HG03175 (cell line): ENCODE measurements around the gene ZCCHC17.
A peak's percentile ranks its signal among the peaks of the same experiment; 100 is the strongest.

Experiments
- ATAC-seq: cut with Tn5 transposase; IDR thresholded peaks from one replicate; pipeline ENCODE4 v1.9.1; 2021; ENCODE audit warnings: mild to moderate bottlenecking, moderate library complexity; ENCODE audit not compliant: unreplicated experiment

ZCCHC17 gene

GRCh38 chr1:31389616-31390015 lies 92.8 kb downstream of the ZCCHC17 start:
- no peak for ATAC-seq

GRCh38 chr1:31390071-31390470 lies 93.2 kb downstream of the ZCCHC17 start:
- no peak for ATAC-seq

GRCh38 chr1:31393463-31393862 lies 96.6 kb downstream of the ZCCHC17 start:
- no peak for ATAC-seq

DNA sequence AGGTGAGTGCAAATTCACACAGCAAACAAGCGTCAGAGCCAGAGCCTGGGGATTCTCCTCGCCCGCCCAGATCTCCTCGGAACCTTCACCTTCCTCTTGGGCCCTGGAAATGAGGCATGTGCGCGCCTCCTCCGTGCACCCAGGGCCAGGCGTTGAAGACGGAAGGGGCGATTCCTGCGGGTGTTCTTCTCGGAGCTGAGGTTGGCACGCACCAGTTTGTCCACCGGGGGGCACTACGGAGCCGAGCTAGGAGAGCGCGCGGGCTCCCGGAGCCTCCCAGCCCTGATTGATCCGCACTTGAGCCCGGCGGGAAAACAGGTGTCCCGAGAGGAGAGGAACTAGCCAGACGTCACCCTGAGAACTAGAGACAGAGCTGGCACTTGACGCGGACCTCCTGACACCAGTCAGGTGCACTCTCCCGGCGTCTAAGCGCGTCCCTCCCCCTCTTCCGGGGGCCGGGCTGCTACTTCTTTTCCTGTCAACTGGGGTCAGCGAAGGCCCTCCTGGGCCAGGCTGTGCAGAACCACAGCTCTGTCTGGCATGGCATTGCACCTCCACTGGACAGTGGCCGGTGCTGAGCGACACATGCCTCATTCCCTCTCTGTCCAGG lies 97.9 kb downstream of the ZCCHC17 start:
- ATAC-seq, result peak; percentile 78

GRCh38 chr1:31396633-31397351 lies 100.0 kb downstream of the ZCCHC17 start:
- ATAC-seq, result no peak

GRCh38 chr1:31397360-31398095 lies 100.7 kb downstream of the ZCCHC17 start:
- ATAC-seq, result no peak

GRCh38 chr1:31398246-31398645 lies 101.4 kb downstream of the ZCCHC17 start:
- no peak for ATAC-seq

GRCh38 chr1:31399976-31400375 lies 103.1 kb downstream of the ZCCHC17 start:
- ATAC-seq, result no peak

- ATAC-seq, result no peak
Observed at GRCh38 chr1:31400393-31400792, 103.6 kb downstream of the ZCCHC17 start.

DNA sequence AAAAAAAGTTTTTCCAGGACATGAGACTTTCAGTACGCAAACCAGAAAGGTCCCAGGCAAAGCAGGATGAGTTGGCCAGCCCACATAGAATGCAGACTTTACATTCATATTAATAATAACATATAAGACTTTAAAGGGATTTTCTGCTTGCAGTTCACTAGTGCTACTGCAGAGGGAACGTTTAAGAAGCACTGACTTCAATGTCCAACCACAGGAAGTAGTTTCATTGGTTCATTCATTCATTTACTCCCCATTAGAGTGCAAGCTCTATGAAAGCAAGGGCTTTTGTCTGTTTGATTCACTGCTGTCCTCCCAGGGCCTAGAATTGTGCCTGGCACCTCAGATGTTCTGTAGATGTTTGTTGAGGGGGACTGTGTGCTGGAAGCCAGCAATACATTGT lies 104.4 kb downstream of the ZCCHC17 start:
- no peak for ATAC-seq

- ATAC-seq, result no peak
Observed at GRCh38 chr1:31405578-31406245, 108.9 kb downstream of the ZCCHC17 start.

DNA sequence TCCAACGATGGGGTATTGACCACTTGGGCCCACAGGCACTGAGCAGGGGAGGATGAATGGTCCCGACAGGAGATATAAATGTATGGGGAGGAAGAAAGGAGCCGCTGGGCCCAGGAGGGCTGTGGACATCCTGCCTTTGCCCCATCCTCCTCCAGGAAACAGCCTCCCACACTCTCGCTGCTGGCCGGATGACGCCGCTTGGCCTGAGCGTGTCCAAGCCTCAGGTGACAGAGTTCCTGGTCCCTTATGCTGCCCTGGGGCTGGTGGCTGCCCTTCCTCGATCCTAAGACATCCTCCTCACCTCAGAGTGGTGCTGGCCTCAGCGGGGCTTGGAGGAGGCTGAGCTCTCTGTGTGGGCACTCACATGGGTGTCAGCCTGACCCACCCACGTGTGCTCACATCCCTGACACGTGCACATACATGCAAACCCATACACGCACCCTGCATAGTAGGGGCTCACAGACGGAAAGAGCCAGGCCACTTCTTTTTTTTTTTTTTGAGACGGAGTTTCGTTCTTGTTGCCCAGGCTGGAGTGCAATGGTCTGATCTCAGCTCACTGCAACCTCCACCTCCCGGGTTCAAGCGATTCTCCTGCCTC lies 110.3 kb downstream of the ZCCHC17 start:
- ATAC-seq, result no peak

DNA sequence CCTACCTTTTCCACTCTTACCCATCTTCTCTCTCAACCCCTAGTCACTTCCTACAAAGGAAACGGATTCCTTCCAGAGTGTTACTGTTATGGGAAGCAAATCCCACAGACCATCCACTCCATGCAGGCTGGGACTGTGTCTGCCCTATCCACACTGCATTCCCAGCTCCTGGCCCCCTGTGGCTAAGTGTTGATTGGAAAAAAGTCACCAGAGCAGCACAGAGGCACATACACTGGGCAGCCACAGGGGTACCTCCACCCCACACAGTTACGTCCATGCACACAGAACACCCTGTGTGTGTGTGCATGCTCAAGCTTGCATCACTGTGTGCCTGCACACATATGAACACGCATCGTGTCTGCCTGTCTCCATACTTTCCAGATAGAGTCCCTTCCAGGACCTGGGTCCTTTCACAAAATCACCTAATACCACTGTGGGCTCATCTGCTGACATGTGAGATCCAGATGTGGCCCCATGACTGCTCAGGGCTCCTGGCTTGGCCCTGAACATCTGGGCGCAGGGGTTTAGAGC lies 112.0 kb downstream of the ZCCHC17 start:
- ATAC-seq, result no peak

DNA sequence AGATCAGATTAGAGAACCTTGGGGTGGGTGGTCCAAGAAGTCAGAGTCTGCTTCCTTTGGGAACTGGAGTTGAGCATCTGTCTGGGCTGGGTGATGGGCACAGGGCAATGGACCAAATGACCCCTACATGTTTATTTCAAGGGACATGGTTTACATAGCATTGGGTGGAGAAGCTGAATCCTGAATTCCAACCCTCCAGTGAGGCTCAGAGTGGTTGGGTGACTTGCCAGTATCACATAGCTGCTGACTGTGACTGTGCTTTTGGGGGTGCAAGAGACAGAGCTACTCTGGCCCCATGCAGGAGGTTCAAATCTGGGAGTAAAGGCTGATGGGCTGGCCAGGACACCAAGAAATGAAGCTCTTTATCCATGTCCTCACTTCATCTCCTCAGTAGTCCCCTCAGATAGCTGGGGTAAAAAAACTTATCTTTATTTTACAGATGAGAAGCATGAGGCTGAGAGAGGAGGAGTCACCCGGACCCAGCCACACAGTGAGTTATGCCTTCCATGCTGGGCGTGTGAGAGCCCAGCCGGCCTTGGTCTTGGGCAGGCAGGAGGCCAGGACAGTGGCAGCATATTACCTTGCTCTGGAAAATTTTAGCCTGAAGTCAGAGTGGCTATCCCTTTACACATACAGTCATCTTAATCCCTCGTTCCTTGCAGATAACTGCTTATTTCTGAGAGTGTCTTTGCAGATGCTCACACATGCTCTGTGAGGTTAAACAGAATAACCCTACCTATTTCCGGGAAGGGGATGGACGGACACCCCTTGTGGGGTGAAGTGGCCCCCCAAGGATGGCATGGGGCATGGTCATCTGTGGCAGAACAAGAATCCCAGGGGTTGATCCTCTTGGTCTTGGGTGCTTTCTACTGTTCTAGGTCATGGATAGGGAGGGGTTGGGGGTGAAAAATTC lies 113.4 kb downstream of the ZCCHC17 start:
- ATAC-seq, result no peak

- no peak for ATAC-seq
Observed at GRCh38 chr1:31410871-31411270, 114.0 kb downstream of the ZCCHC17 start.

GRCh38 chr1:31412205-31412604 lies 115.4 kb downstream of the ZCCHC17 start:
- ATAC-seq, result no peak

GRCh38 chr1:31412732-31413404 lies 116.0 kb downstream of the ZCCHC17 start, which contains the start of gene SERINC2:
SERINC2 (plus strand) TSS chr1:31413213; CDS start chr1:31413266, 53 bp downstream.
- peak; percentile 49 for ATAC-seq

DNA sequence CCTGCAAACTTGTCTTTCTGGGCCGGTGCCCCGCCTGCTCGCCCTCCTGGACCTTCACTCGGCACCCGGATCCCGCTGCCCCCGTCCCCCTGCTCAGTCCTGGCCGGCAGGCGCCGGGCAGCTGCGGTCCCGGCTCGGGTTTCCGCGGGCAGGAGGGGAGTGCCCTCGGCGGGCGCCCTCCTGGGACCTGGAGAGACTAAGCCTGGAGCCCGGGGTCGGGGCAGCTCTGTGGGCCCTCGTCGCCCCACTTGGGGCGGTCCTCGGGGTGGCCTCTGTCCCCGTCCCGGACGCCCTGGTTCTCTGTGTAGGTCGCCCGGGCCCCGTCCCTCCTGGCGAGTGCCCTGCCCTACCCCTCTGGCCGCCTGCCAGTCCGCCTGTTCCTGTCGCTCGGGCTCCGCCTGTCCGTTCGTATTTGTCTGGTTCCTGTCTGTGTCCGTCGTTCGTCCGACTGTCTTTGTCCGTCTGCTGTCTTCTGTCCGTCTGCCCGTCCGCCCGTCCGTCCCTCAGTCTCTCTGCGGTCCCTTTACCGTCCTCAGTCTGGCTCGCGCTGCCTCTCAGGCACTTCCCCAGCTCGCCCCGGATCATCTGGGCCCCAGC lies 116.7 kb downstream of the ZCCHC17 start:
- ATAC-seq, result peak; percentile 30
